HepG2 (cell line): Measurements from ENCODE around the gene UBE2Q1. TPM values are rescaled to one million over a fixed set of nuclear protein-coding genes. Genes with fewer than 3 reads are reported as not detected.

Source experiments
- ATAC-seq: fragments of 200-7000 bp; cut with Tn5 transposase; 3 replicates; pipeline ENCODE4 v1.9.1; 2020; ENCODE audit warnings: mild to moderate bottlenecking, moderate library complexity
- BruUV-seq: library from RNA; stranded (reverse); fragments of 400-500 nt; replicated peaks from 2 replicates; lab custom pipeline; 2021; lab: Mats Ljungman, UMichigan
- CTCF ChIA-PET: fragments of 300-600 bp; formaldehyde crosslinking; extraction: SDS; loops from one replicate; lab custom pipeline; 2021; ENCODE audit warnings: low total read pairs, inconsistent platforms, low intra/inter-chr PET ratio; lab: Yijun Ruan, JAX
- POLR2A ChIA-PET: fragments of 350-600 bp; sonication (Branson Sonifier 250); formaldehyde crosslinking; loops from one replicate; lab custom pipeline; 2020; ENCODE audit warnings: antibody characterized with exemption, inconsistent platforms; lab: Yijun Ruan, JAX
- DNase-seq: peaks from one replicate; pipeline ENCODE4 v3.0.0-alpha.2; 2015; ENCODE audit warnings: low spot score
- FAIRE-seq: peaks from 3 replicates; lab custom pipeline; 2011; peaks lifted over from hg19 to GRCh38; lab: Jason Lieb, UNC
- H2AFZ ChIP-seq: one replicate; pipeline ENCODE4 v1.6.1; 2011; ENCODE audit warnings: low read length, inconsistent platforms
- H3K27ac ChIP-seq: fragments of 300-600 bp; 3 replicates; pipeline ENCODE4 v1.8.0; 2011; ENCODE audit warnings: mixed run types, mild to moderate bottlenecking, mixed read lengths, low read length, inconsistent platforms; ENCODE audit not compliant: insufficient read depth; ENCODE audit errors: extremely low read length
- H3K27me3 ChIP-seq, 2 experiments: fragments of 200-600 bp in 1 of 2; 2 replicates in 1 of 2; 3 replicates in 1 of 2; pipeline versions ENCODE4 v1.6.0 to v1.8.0; 2011; ENCODE audit warnings: low read length in 2 of 2, mild to moderate bottlenecking in 2 of 2, moderate library complexity in 2 of 2, inconsistent platforms in 1 of 2; ENCODE audit not compliant: insufficient read depth in 2 of 2, control insufficient read depth in 1 of 2
- H3K36me3 ChIP-seq, 2 experiments: fragments of 200-600 bp in 1 of 2; replicated peaks in 1 of 2; 2 replicates in 1 of 2; 3 replicates in 1 of 2; pipeline versions ENCODE4 v1.5.1 to v1.8.0; 2011; ENCODE audit warnings: low read length in 2 of 2, inconsistent platforms in 1 of 2; ENCODE audit not compliant: insufficient read depth in 2 of 2, control insufficient read depth in 1 of 2
- H3K4me1 ChIP-seq: 2 replicates; pipeline ENCODE4 v1.5.1; 2012; ENCODE audit warnings: low read length, inconsistent platforms; ENCODE audit not compliant: insufficient read depth
- H3K4me2 ChIP-seq: 2 replicates; pipeline ENCODE4 v1.6.0; 2011; ENCODE audit warnings: low read depth, low read length, inconsistent platforms
- H3K4me3 ChIP-seq, 3 experiments: fragments of 200-600 bp in 1 of 3; sonication (generic), shearing (Covaris generic) in 1 of 3; replicated peaks in 1 of 3; 2 replicates each; pipeline ENCODE4 v1.5.1; 2011 to 2016; ENCODE audit warnings: low read length in 3 of 3, inconsistent platforms in 2 of 3, low read depth in 2 of 3, mild to moderate bottlenecking in 2 of 3, control low read depth in 1 of 3, mixed read lengths in 1 of 3; ENCODE audit not compliant: insufficient read depth in 1 of 3
- H3K79me2 ChIP-seq: one replicate; pipeline ENCODE4 v1.6.1; 2011; ENCODE audit warnings: low read length, inconsistent platforms; ENCODE audit not compliant: insufficient read depth
- H3K9ac ChIP-seq: 2 replicates; pipeline ENCODE4 v1.6.0; 2011; ENCODE audit warnings: mild to moderate bottlenecking, low read depth, low read length, inconsistent platforms; ENCODE audit not compliant: insufficient read depth
- H3K9me3 ChIP-seq: 2 replicates; pipeline ENCODE4 v1.5.1; 2012; ENCODE audit warnings: mild to moderate bottlenecking, low read length
- H4K20me1 ChIP-seq: 2 replicates; pipeline ENCODE4 v1.6.0; 2011; ENCODE audit warnings: inconsistent platforms, mild to moderate bottlenecking, low read length, moderate library complexity; ENCODE audit not compliant: insufficient read depth
- CTCF ChIP-seq: sonication (generic); formaldehyde crosslinking; IDR thresholded peaks from 2 replicates; pipeline ENCODE4 v1.5.0; 2020; ENCODE audit warnings: mild to moderate bottlenecking, missing genetic modification reagents, moderate library complexity
- GLI4 ChIP-seq: sonication (generic); formaldehyde crosslinking; IDR thresholded peaks from 2 replicates; pipeline ENCODE4 v1.5.1; 2020; ENCODE audit warnings: missing genetic modification reagents, mild to moderate bottlenecking, moderate library complexity, borderline replicate concordance
- HMG20B ChIP-seq: conservative IDR thresholded peaks from 2 replicates; pipeline ENCODE4 v1.6.1; 2016; ENCODE audit warnings: missing genetic modification reagents, missing compliant biosample characterization
- POLR2G ChIP-seq: fragments of 200-400 bp; formaldehyde crosslinking; IDR thresholded peaks from 2 replicates; pipeline ENCODE4 v1.6.1; 2018; ENCODE audit warnings: mild to moderate bottlenecking, low read depth, low read length, moderate library complexity
- REST ChIP-seq, 2 experiments: IDR thresholded peaks; 2 replicates each; pipeline ENCODE4 v1.6.1; 2011 to 2012; ENCODE audit warnings: low read length in 2 of 2, borderline replicate concordance in 1 of 2, low read depth in 1 of 2, mild to moderate bottlenecking in 1 of 2, moderate library complexity in 1 of 2
- SOX13 ChIP-seq, 3 experiments: fragments of 450-650 bp in 1 of 3; sonication (generic) in 1 of 3; formaldehyde crosslinking in 1 of 3; IDR thresholded peaks in 2 of 3; conservative IDR thresholded peaks in 1 of 3; 2 replicates each; pipeline versions ENCODE4 v1.5.0 to v1.6.1; 2016 to 2020; ENCODE audit warnings: antibody characterized with exemption in 1 of 3, mild to moderate bottlenecking in 1 of 3, missing compliant biosample characterization in 1 of 3, missing genetic modification reagents in 1 of 3, moderate library complexity in 1 of 3
- TBX3 ChIP-seq: fragments of 450-650 bp; IDR thresholded peaks from 2 replicates; pipeline ENCODE4 v1.6.1; 2017; ENCODE audit warnings: antibody characterized with exemption, mild to moderate bottlenecking, inconsistent platforms, borderline replicate concordance
- TCF7 ChIP-seq: sonication (generic); IDR thresholded peaks from 2 replicates; pipeline ENCODE4 v1.6.1; 2016; ENCODE audit warnings: antibody characterized with exemption, low read depth
- ZC3H13 ChIP-seq: sonication (generic); formaldehyde crosslinking; IDR thresholded peaks from 2 replicates; pipeline ENCODE4 v1.8.1; 2023; ENCODE audit warnings: mild to moderate bottlenecking, missing genetic modification reagents, moderate library complexity
- ZFP36 ChIP-seq: fragments of 150-350 bp; IDR thresholded peaks from 2 replicates; pipeline ENCODE4 v1.6.1; 2018; ENCODE audit warnings: borderline replicate concordance, low read length, low read depth; ENCODE audit not compliant: partially characterized antibody
- ZNF615 ChIP-seq: sonication (generic); formaldehyde crosslinking; IDR thresholded peaks from 2 replicates; pipeline ENCODE4 v1.5.0; 2020; ENCODE audit warnings: mild to moderate bottlenecking, missing genetic modification reagents, borderline replicate concordance
- ZNF777 ChIP-seq: sonication (generic); formaldehyde crosslinking; IDR thresholded peaks from 2 replicates; pipeline ENCODE4 v1.4.0; 2020; ENCODE audit warnings: missing genetic modification reagents
- WGBS: methylation state at CpG from one replicate; pipeline ENCODE4 v1.1.6; 2017; ENCODE audit warnings: low lambda C conversion rate; 5-methylcytosine and 5-hydroxymethylcytosine counted together
- in situ Hi-C: cut with HindIII; loops from 2 replicates; pipeline ENCODE4 v1.10.0; 2017; ENCODE audit warnings: low pct_unique_long_range_greater_than_20kb; ENCODE audit not compliant: extremely low pct_ligation_motif_present
- intact Hi-C: fragments of 100-400 bp; cut with micrococcal nuclease; formaldehyde crosslinking; loops from one replicate; pipeline ENCODE4 v1.10.0; 2022; ENCODE audit not compliant: unreplicated experiment
- polyA plus RNA-seq, 8 experiments: library from polyadenylated mRNA; depleted of rRNA in 3 of 8; stranded (reverse) in 7 of 8; unstranded in 1 of 8; fragments of >200 nt; fragmentation: Illumina TruSeq in 4 of 8; extraction: Trizol in 4 of 8; gene quantifications; 2 replicates each; pipeline versions ENCODE4 v1.2.1 to v1.2.3, GENCODE V29; 2011 to 2016; ENCODE audit warnings: low read depth in 4 of 8, missing spikeins in 1 of 8, mixed read lengths in 1 of 8; ENCODE audit not compliant: insufficient read depth in 1 of 8
- total RNA-seq, 5 experiments: library from RNA; depleted of rRNA; stranded (reverse); fragments of >200 nt; fragmentation: Illumina TruSeq; extraction: Trizol; gene quantifications; 2 replicates each; pipeline ENCODE4 v1.2.3, GENCODE V29; 2016; ENCODE audit warnings: low read depth in 1 of 5

UBE2Q1 gene
- total and polyA plus RNA-seq, 2 of the 13 experiments (the other 11 are each of a cell fraction or from before 2014, with no cell fraction given), result 11.7 to 41.7 TPM

GRCh38 chr1:154549202-154549770 is 9.2 kb downstream of the UBE2Q1 start:
- Histone ChIP-seq H4K20me1 (no peaks in the 10 kb centered on the region), H3K36me3 (peaks cover 27 to 54% of the 10 kb centered on the region in 2 experiments), H3K79me2 (no peaks in the 10 kb centered on the region), H3K4me3 (no peak overlapping the region), H3K27me3 (peaks cover 0 to under 1% of the 10 kb centered on the region in 2 experiments; a peak in 1 of 5 replicates), H3K9me3 (no peaks in the 10 kb centered on the region), H3K4me2 (no peak overlapping the region), H2AFZ (no peak overlapping the region), H3K27ac (no peak overlapping the region), H3K9ac (no peak overlapping the region), H3K4me1 (peaks cover 27% of the 10 kb centered on the region)
- DNase-seq (no peak), FAIRE-seq (no peak), ATAC-seq (no peak)
- intact Hi-C loops (no loop called here), in situ Hi-C loops (loop anchor here (5.0 kb wide), 1 partner anchor 62 kb away; no protein-coding TSS in a partner anchor)
- ChIA-PET POLR2A (no interaction called here), CTCF (no interaction called here)
- TF ChIP-seq ZNF777 (CRISPR knock-in tag) (no peak), POLR2G (peak; percentile 54)
- 97% methylated on average over 3 of the region's 3 CpGs for WGBS
- no TSS peak for BruUV-seq

- no peaks in the 10 kb centered on the region for H4K20me1 ChIP-seq
- intact Hi-C loops (no loop called here), in situ Hi-C loops (loop anchor here (5.0 kb wide), 1 partner anchor 61 kb away; no protein-coding TSS in a partner anchor)
- H3K4me3 ChIP-seq, result no peak overlapping the region
- CTCF ChIA-PET, result no interaction called here
- H3K9me3 ChIP-seq, result no peaks in the 10 kb centered on the region
- no peak overlapping the region for H3K27ac ChIP-seq
- H2AFZ ChIP-seq, result no peak overlapping the region
- no peaks in the 10 kb centered on the region for H3K79me2 ChIP-seq
- no TSS peak for BruUV-seq
- DNase-seq (no peak), ATAC-seq (no peak; the same call in 2 of the 3 replicates), FAIRE-seq (no peak)
- peak overlapping the region; percentile 61 for H3K4me2 ChIP-seq
- H3K9ac ChIP-seq, result no peak overlapping the region
- WGBS, result 22% methylated on average over 1 of the region's 1 CpG
- POLR2A ChIA-PET, result no interaction called here
- H3K27me3 ChIP-seq, result peaks cover 0 to 10% of the 10 kb centered on the region in 2 experiments; a peak in 1 of 5 replicates
- H3K4me1 ChIP-seq, result peaks cover 27% of the 10 kb centered on the region
- H3K36me3 ChIP-seq, result peaks cover 21 to 41% of the 10 kb centered on the region in 2 experiments
- no peak for TF ChIP-seq REST (IDR thresholded peaks at IDR 0.05; ENCODE audit: borderline replicate concordance in 1 of 2, low read depth in 1 of 2, low read length in 2 of 2)
- TF ChIP-seq HMG20B (CRISPR knock-in tag), result no peak
- no peak for TF ChIP-seq TBX3
- TF ChIP-seq CTCF (CRISPR knock-in tag), result no peak
- no peak for TF ChIP-seq SOX13 (IDR thresholded peaks at IDR 0.05)
- TF ChIP-seq SOX13 (CRISPR knock-in tag; conservative IDR thresholded peaks at IDR 0.05 in 1 of 2, IDR thresholded peaks at IDR 0.05 in 1 of 2), result no peak
- TF ChIP-seq ZFP36, result no peak
- no peak for TF ChIP-seq TCF7
- TF ChIP-seq ZNF615 (CRISPR knock-in tag), result no peak
- no peak for TF ChIP-seq ZC3H13
- no peak for TF ChIP-seq GLI4 (CRISPR knock-in tag)
Observed at GRCh38 chr1:154548028-154548427, 10.4 kb downstream of the UBE2Q1 start.
